ENCODE measurements around the gene DNAAF9. TPM values are rescaled to one million over a fixed set of nuclear protein-coding genes. Genes with fewer than 3 reads are reported as not detected.

Gene DNAAF9
- total and polyA plus RNA-seq, 2 donors (not counting 1 experiment from before 2014, with no cell fraction given): 2.6 to 7.7 TPM

DNA sequence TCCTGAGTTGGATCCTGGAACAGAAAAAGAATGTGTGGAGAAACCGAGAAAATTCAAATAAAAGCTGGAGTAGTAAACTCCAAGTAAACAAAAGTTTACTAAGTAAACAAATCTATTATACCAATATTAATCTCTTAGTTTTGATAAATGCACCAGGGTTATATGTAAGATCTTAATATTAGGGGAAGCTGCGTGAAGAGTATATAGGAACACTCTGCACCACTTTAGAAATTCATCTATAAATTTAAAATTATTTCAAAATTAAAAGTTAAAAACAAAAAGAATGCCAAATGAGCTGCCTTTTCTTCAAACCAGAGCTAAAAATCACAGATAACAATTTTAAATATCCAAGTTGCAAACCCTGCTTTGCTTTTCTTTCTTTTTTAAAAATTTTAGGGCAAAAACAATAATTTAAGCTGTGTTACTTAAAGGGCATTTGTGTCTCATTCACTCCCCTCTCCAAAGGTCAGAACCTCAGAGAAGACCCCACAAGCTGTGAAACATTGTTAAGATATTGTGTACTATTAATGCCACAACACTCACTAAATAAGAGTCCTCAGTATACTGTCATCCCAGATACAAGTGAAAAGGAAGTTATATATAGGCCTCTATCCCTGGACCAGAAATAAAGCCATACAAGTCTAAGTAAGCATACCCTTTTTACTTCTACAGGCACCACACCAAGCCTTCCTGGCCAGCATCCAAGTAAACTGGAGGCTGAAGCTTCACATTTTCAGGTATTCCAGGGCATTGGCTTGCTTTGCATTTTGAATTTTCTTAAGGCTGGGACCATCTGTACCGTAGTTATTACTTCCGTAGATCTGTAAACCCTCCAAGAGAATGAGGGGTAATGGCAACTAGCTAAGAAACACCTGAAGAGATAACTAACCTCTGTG lies 7.0 kb downstream of the DNAAF9 start:
- H3K9me3 Mint-ChIP-seq (ENCODE audit: insufficient read depth): peaks cover 4% of the 10 kb centered on the region
- Histone ChIP-seq H3K27me3 (replicated peaks in 1 of 4; ENCODE audit: control extremely low read depth in 1 of 4, control insufficient read depth in 3 of 4, insufficient read depth in 4 of 4, low read length in 3 of 4) (no peaks in the 10 kb centered on the region), H3K4me1 (ENCODE audit: control insufficient read depth in 2 of 2, insufficient read depth in 2 of 2, low read length in 2 of 2) (no peaks in the 10 kb centered on the region), H4K20me1 (ENCODE audit: control insufficient read depth, insufficient read depth, low read length, poor library complexity, severe bottlenecking) (peaks cover 5% of the 10 kb centered on the region), H3K4me2 (replicated peaks; ENCODE audit: low read depth, low read length, poor library complexity, severe bottlenecking) (no peak overlapping the region), H3K36me3 (replicated peaks in 1 of 2; ENCODE audit: control extremely low read depth in 1 of 2, control insufficient read depth in 1 of 2, extremely low read depth in 1 of 2, insufficient read depth in 2 of 2, low read length in 1 of 2) (no peaks in the 10 kb centered on the region), H3K79me2 (ENCODE audit: control insufficient read depth, insufficient read depth, low read length) (no peaks in the 10 kb centered on the region), H2AFZ (ENCODE audit: insufficient read depth, low read depth, low read length, poor library complexity, severe bottlenecking) (no peak overlapping the region), H3K9ac (ENCODE audit: low read length) (no peak overlapping the region), H3K27ac (ENCODE audit: low read length in 2 of 2) (no peak overlapping the region), H3K4me3 (ENCODE audit: control extremely low read depth in 1 of 5, extremely low read depth in 1 of 5, insufficient read depth in 1 of 5, low read depth in 2 of 5, low read length in 4 of 5) (no peak overlapping the region), H3K9me3 (ENCODE audit: control extremely low read depth in 1 of 3, control insufficient read depth in 2 of 3, insufficient read depth in 1 of 3, low read length in 2 of 3) (peaks cover 0 to 3% (median 0%) of the 10 kb centered on the region in 3 donors)
- ATAC-seq (ENCODE audit: low read depth) (no peak), DNase-seq (no peak)
- H3K27ac Mint-ChIP-seq: no peak overlapping the region
- peaks cover 5% of the 10 kb centered on the region for H3K4me1 Mint-ChIP-seq
- 100% methylated on average over 1 of the region's 4 CpGs for WGBS (ENCODE audit: insufficient coverage)
- TF ChIP-seq, protein P1, sequence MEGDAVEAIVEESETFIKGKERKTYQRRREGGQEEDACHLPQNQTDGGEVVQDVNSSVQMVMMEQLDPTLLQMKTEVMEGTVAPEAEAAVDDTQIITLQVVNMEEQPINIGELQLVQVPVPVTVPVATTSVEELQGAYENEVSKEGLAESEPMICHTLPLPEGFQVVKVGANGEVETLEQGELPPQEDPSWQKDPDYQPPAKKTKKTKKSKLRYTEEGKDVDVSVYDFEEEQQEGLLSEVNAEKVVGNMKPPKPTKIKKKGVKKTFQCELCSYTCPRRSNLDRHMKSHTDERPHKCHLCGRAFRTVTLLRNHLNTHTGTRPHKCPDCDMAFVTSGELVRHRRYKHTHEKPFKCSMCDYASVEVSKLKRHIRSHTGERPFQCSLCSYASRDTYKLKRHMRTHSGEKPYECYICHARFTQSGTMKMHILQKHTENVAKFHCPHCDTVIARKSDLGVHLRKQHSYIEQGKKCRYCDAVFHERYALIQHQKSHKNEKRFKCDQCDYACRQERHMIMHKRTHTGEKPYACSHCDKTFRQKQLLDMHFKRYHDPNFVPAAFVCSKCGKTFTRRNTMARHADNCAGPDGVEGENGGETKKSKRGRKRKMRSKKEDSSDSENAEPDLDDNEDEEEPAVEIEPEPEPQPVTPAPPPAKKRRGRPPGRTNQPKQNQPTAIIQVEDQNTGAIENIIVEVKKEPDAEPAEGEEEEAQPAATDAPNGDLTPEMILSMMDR (IDR thresholded peaks at IDR 0.05): no peak
- no peak for TF ChIP-seq EZH2 (IDR thresholded peaks at IDR 0.05; ENCODE audit: borderline replicate concordance, insufficient read depth, low read depth, low read length, poor library complexity, severe bottlenecking)
- H3K27me3 Mint-ChIP-seq: no peaks in the 10 kb centered on the region
- ChIA-PET POLR2A (no interaction called here), CTCF (interaction anchor here (0.6 kb wide), 1 partner anchor 11 kb away, joined by 3 read pairs; no protein-coding TSS in a partner anchor)
- intact Hi-C loops (cut with micrococcal nuclease): no loop called here
- H3K4me3 Mint-ChIP-seq: no peak overlapping the region

DNA sequence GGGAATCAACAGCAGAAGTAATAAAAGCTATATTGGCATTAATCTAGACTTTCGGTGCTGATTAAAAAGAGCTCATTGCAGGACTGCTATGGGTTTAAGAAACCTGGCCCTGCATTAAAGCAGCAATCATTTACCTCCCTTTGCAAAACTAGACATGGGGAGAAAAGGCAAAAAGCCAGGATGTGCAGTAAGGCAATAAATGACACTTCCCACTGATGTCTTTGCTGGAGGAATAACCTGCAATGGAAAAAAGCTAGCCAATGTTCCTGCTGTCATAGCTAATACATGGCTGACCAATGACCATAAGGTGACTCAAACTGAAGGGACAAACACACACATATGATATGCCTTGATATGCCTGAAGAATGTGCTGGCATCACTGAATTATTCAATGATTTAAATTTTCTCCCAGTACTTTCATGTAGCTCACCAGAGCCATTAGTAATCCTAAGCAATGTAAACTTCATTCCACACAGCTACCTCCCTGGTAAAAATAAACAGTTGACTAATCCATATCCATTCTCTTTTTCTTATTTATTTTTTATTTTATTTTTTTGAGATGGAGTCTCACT lies 8.7 kb downstream of the DNAAF9 start:
- TF ChIP-seq EZH2 (IDR thresholded peaks at IDR 0.05; ENCODE audit: borderline replicate concordance, insufficient read depth, low read depth, low read length, poor library complexity, severe bottlenecking): no peak
- TF ChIP-seq, protein P1 (IDR thresholded peaks at IDR 0.05): no peak
- Histone ChIP-seq H2AFZ (ENCODE audit: insufficient read depth, low read depth, low read length, poor library complexity, severe bottlenecking) (no peak overlapping the region), H3K4me3 (ENCODE audit: control extremely low read depth in 1 of 5, extremely low read depth in 1 of 5, insufficient read depth in 1 of 5, low read depth in 2 of 5, low read length in 4 of 5) (no peak overlapping the region), H3K4me1 (ENCODE audit: control insufficient read depth in 2 of 2, insufficient read depth in 2 of 2, low read length in 2 of 2) (no peaks in the 10 kb centered on the region), H3K27me3 (replicated peaks in 1 of 4; ENCODE audit: control extremely low read depth in 1 of 4, control insufficient read depth in 3 of 4, insufficient read depth in 4 of 4, low read length in 3 of 4) (no peaks in the 10 kb centered on the region), H3K9me3 (ENCODE audit: control extremely low read depth in 1 of 3, control insufficient read depth in 2 of 3, insufficient read depth in 1 of 3, low read length in 2 of 3) (peaks cover 0 to 3% (median 0%) of the 10 kb centered on the region in 3 donors), H4K20me1 (ENCODE audit: control insufficient read depth, insufficient read depth, low read length, poor library complexity, severe bottlenecking) (peaks cover 5% of the 10 kb centered on the region), H3K27ac (ENCODE audit: low read length in 2 of 2) (no peak overlapping the region), H3K4me2 (replicated peaks; ENCODE audit: low read depth, low read length, poor library complexity, severe bottlenecking) (no peak overlapping the region), H3K36me3 (replicated peaks in 1 of 2; ENCODE audit: control extremely low read depth in 1 of 2, control insufficient read depth in 1 of 2, extremely low read depth in 1 of 2, insufficient read depth in 2 of 2, low read length in 1 of 2) (no peaks in the 10 kb centered on the region), H3K79me2 (ENCODE audit: control insufficient read depth, insufficient read depth, low read length) (no peaks in the 10 kb centered on the region), H3K9ac (ENCODE audit: low read length) (no peak overlapping the region)
- ATAC-seq (ENCODE audit: low read depth): no peak
- WGBS (ENCODE audit: insufficient coverage): no CpG with 5 or more reads among the region's 1 CpG
- Mint-ChIP-seq H3K9me3 (ENCODE audit: insufficient read depth) (peaks cover 4% of the 10 kb centered on the region), H3K4me1 (no peaks in the 10 kb centered on the region), H3K4me3 (no peak overlapping the region), H3K27ac (no peak overlapping the region), H3K27me3 (no peaks in the 10 kb centered on the region)
- intact Hi-C loops (cut with micrococcal nuclease): no loop called here
- DNase-seq: no peak
- CTCF ChIA-PET: no interaction called here
- POLR2A ChIA-PET: no interaction called here

Data from B cell (primary cell).